Epithelial cell of proximal tubule (primary cell): Measurements from ENCODE around the gene LHX3. TPM values are rescaled to one million over a fixed set of nuclear protein-coding genes. Genes with fewer than 3 reads are reported as not detected.
"Not testable (repeated sequence)": the region's sequence is repeated elsewhere in the genome, so short reads cannot be mapped to it uniquely, and the experiment has no call there.

ENCODE experiments used
- DNase-seq: peaks from one replicate; pipeline ENCODE4 v3.0.0-alpha.2; 2011; ENCODE audit warnings: low read depth
- H3K4me3 ChIP-seq: 2 replicates; pipeline ENCODE4 v1.5.1; 2011; ENCODE audit warnings: low read depth, mild to moderate bottlenecking, low read length
- total RNA-seq: library from RNA; depleted of rRNA; stranded (reverse); fragments of >200 nt; gene quantifications from 2 replicates; pipeline ENCODE4 v1.2.3, GENCODE V29; 2015
- TF ChIP-seq, protein P1 (sequence below): conservative IDR thresholded peaks from 2 replicates; pipeline ENCODE4 v1.5.1; 2012; ENCODE audit warnings: low read depth, mild to moderate bottlenecking, low read length

The LHX3 gene
- total RNA-seq, 1 donor from 2014 or later = not detected

DNA sequence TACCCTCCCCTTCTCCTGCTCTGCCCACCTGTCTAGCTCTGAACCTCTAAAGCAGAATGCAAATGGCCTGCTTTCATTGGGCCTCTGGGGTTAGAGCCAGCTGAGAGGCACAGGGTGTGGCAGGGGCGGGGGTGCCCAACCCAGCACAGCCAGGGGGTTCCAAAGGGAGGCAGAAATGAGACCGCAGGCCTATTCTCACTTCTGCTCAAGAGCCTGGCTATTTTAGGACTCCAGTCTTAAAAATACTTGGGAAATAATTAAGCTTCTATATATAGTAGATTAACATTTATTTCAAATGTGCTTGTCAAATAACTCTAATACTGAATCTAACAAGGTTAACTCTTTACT, 35.0 kb upstream of the LHX3 start:
- TF ChIP-seq, protein P1, sequence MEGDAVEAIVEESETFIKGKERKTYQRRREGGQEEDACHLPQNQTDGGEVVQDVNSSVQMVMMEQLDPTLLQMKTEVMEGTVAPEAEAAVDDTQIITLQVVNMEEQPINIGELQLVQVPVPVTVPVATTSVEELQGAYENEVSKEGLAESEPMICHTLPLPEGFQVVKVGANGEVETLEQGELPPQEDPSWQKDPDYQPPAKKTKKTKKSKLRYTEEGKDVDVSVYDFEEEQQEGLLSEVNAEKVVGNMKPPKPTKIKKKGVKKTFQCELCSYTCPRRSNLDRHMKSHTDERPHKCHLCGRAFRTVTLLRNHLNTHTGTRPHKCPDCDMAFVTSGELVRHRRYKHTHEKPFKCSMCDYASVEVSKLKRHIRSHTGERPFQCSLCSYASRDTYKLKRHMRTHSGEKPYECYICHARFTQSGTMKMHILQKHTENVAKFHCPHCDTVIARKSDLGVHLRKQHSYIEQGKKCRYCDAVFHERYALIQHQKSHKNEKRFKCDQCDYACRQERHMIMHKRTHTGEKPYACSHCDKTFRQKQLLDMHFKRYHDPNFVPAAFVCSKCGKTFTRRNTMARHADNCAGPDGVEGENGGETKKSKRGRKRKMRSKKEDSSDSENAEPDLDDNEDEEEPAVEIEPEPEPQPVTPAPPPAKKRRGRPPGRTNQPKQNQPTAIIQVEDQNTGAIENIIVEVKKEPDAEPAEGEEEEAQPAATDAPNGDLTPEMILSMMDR = no peak

DNA sequence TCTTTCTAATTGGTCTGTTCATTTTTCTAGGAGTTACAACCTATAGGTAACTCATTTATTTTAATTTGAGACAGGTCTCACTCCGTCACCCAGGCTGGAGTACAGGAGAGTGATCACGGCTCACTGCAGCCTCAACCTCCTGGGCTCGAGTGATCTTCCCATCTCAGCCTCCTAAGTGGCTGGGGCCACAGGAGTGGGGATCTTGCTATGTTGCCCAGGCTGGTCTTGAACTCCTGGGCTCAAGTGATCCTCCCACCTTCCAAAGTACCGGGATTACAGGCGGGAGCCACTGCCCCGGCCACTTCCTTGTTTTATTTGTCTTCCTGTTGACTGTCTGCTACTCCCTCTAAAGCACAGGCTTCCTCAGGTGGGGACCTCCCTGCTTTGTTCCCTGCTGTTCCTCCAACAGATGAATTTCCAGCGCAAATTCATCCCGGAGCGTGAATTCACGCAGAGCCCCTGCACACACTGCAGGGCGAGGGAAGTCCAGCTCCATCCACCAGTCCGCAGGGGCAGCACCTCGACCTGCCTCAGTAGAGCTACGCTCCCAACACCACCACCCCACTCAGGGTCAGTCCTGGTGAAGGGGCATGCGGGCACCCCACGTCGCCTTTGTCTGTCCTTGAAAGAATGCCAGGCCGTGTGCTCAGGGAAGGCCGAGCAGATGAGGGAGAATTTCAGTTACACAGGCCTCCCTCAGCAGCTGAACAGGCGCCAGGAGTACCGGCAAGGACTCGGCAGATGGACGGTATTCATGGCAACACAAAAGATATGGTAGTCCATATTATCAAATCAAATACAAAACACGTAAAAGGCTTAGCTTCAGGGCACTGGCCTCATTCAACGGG, 34.4 kb upstream of the LHX3 start:
- TF ChIP-seq, protein P1 = no peak
- H3K4me3 ChIP-seq = no peak overlapping the region
- DNase-seq = no peak

More for the DNA sequence above, 35.0 kb upstream of the LHX3 start:
- no peak overlapping the region for H3K4me3 ChIP-seq
- DNase-seq = no peak

DNA sequence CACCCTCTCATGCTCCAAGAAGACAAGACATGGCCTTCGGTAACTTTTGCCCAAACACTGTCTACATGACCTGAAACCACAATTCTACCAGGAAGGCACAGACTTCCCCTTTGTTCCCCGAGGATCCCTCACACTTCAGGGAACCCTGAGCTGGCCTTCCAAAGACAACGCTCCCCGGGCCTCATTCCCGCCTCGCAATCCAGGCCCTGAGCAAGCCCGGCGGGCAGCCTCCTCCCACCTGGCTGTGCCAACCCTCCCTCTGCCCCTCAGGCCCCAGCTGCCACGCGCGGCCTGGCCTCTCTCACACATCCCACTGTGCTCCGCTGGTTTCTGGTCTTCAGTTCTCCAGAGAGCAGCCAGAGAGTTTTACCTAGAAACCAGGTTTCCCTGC, 33.4 kb upstream of the LHX3 start:
- TF ChIP-seq, protein P1 = no peak
- DNase-seq = no peak
- no peak overlapping the region for H3K4me3 ChIP-seq

DNA sequence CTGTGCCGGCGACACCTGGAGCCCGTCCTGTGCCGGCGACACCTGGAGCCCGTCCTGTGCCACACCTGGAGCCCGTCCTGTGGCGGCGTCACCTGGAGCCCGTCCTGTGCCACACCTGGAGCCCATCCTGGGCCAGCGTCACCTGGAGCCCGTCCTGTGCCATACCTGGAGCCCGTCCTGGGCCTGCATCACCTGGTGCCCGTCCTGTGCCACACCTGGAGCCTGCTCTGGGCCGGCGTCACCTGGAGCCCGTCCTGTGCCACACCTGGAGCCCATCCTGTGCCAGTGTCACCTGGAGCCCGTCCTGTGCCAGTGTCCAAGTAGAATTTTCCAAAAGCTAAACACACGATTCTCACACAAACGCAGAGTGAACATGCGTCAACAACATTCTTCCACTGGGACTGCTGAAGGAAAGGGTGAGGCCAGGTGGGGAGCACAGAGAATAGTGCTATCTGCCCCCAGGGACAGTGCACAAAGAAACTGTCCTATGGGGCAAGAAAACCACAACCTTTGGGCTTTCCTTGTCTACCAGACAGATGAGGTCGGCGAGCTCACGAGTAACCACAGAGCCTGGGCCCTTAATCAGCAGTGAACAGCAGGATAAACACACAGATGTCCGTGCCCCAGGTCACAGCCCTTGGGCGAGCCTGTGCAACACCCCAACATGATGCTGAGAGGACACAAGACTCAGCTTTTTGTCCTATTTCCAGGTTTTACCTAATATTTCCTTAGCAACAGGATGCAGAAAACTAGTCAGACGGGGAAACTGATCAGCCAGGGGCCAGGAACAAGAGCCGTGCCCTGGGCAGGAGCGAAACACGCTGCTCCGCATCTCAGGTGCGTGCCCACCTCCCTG, 32.8 kb upstream of the LHX3 start:
- H3K4me3 ChIP-seq = no peak overlapping the region
- TF ChIP-seq, protein P1 = no peak
- DNase-seq = no peak

DNA sequence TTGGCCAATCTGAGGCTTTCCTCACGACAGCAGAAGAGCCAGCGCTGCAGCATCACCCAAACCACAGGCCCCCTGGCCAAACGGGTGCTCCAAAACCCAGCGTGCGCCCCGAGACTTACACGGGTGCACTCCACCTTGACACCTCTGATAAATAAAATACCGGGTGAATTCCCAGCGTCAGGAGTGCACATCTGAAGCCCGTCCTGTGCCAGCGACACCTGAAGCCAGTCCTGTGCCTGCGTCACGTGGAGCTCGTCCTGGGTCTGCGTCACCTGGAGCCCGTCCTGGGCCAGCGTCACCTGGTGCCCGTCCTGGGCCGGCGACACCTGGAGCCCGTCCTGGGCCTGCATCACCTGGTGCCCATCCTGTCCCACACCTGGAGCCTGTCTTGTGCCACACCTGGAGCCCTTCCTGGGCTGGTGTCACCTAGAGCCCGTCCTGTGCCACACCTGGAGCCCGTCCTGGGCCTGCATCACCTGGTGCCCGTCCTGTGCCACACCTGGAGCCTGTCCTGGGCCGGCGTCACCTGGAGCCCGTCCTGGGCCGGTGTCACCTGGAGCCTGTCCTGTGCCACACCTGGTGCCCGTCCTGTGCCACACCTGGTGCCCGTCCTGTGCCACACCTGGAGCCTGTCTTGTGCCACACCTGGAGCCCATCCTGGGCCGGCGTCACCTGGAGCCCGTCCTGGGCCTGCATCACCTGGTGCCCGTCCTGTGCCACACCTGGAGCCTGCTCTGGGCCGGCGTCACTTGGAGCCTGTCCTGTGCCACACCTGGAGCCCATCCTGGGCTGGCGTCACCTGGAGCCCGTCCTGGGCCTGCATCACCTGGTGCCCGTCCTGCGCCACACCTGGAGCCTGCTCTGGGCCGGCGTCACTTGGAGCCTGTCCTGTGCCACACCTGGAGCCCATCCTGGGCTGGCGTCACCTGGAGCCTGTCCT, 31.8 kb upstream of the LHX3 start:
- not testable (repeated sequence) for H3K4me3 ChIP-seq, DNase-seq

DNA sequence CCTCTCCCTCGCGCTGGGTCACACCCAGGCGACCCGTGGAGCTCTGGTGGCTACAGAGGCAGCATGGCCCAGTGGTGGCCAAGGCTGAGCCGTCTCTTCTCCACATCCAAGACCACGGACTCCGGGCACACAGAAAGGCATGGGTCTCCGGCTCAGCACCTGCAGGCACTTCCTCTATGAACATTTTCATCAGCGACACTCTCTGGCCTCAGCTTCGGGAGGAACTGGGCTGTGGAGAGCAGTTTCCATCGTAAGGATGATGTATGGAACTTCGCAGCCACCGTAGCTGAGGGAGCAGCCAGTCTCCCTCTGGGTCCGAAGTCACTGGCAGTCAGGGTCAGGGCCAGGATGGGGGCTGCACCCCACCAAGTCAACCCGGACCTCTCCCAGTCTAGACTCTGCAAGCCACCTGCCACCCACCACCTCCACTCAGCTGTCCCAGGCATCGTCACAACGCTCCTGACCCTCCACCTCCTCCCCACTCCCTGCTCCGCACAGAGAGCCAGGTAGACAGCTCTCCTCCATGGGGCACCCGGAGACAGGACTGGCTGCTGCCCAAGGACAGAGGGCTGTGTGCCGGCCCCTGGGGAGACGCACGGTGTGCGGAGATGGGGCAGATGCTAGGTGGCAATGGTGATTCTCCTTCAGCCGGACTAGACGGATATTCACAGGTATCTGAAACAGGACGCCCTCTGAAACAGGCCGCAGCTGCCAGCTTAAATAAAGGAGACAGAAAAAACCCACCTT, 31.0 kb upstream of the LHX3 start:
- TF ChIP-seq, protein P1 = no peak
- H3K4me3 ChIP-seq = no peak overlapping the region
- no peak for DNase-seq
